IPS-18a (cell line): ENCODE results near the gene WDTC1.

ENCODE experiments used
- H3K27ac ChIP-seq: one replicate; pipeline ENCODE4 v1.5.1; 2013; ENCODE audit warnings: low read length
- H3K27me3 ChIP-seq: one replicate; pipeline ENCODE4 v1.6.1; 2013; ENCODE audit warnings: mild to moderate bottlenecking, low read length; ENCODE audit not compliant: control insufficient read depth, insufficient read depth
- H3K36me3 ChIP-seq: one replicate; pipeline ENCODE4 v1.6.1; 2013; ENCODE audit warnings: low read depth, low read length; ENCODE audit not compliant: control insufficient read depth
- H3K4me1 ChIP-seq: one replicate; pipeline ENCODE4 v1.6.1; 2013; ENCODE audit warnings: low read depth, low read length; ENCODE audit not compliant: control insufficient read depth
- H3K4me3 ChIP-seq: one replicate; pipeline ENCODE4 v1.5.1; 2013; ENCODE audit warnings: low read length
- H3K9ac ChIP-seq: one replicate; pipeline ENCODE4 v1.6.1; 2013; ENCODE audit warnings: mild to moderate bottlenecking, low read length, moderate library complexity
- H3K9me3 ChIP-seq: one replicate; pipeline ENCODE4 v1.6.1; 2013; ENCODE audit warnings: low read depth, low read length; ENCODE audit not compliant: control insufficient read depth

Gene WDTC1

GRCh38 chr1:27342391-27342777 is 108.0 kb downstream of the WDTC1 start:
- Histone ChIP-seq H3K4me3 (peak overlapping the region; percentile 42), H3K9ac (peak overlapping the region; percentile 5), H3K9me3 (no peaks in the 10 kb centered on the region), H3K36me3 (no peaks in the 10 kb centered on the region), H3K27me3 (no peaks in the 10 kb centered on the region), H3K27ac (no peak overlapping the region), H3K4me1 (peaks cover 15% of the 10 kb centered on the region)

GRCh38 chr1:27342778-27343638 is 108.6 kb downstream of the WDTC1 start:
- H3K4me1 ChIP-seq: peaks cover 15% of the 10 kb centered on the region
- H3K27me3 ChIP-seq: no peaks in the 10 kb centered on the region
- H3K36me3 ChIP-seq: no peaks in the 10 kb centered on the region
- H3K4me3 ChIP-seq: no peak overlapping the region
- H3K9me3 ChIP-seq: no peaks in the 10 kb centered on the region
- H3K9ac ChIP-seq: no peak overlapping the region
- no peak overlapping the region for H3K27ac ChIP-seq

- no peak overlapping the region for H3K4me3 ChIP-seq
Measured at GRCh38 chr1:27343639-27344025, 109.2 kb downstream of the WDTC1 start.

GRCh38 chr1:27345272-27345671 is 110.8 kb downstream of the WDTC1 start:
- H3K4me3 ChIP-seq: no peak overlapping the region
- no peaks in the 10 kb centered on the region for H3K9me3 ChIP-seq
- H3K27me3 ChIP-seq: peaks cover 5% of the 10 kb centered on the region
- H3K27ac ChIP-seq: no peak overlapping the region
- no peaks in the 10 kb centered on the region for H3K36me3 ChIP-seq
- peaks cover 10% of the 10 kb centered on the region for H3K4me1 ChIP-seq
- no peak overlapping the region for H3K9ac ChIP-seq

More at GRCh38 chr1:27343639-27344025, 109.2 kb downstream of the WDTC1 start:
- H3K36me3 ChIP-seq: no peaks in the 10 kb centered on the region
- H3K4me1 ChIP-seq: peaks cover 14% of the 10 kb centered on the region
- no peaks in the 10 kb centered on the region for H3K27me3 ChIP-seq
- H3K9me3 ChIP-seq: no peaks in the 10 kb centered on the region
- H3K27ac ChIP-seq: no peak overlapping the region
- H3K9ac ChIP-seq: no peak overlapping the region

- H3K9me3 ChIP-seq: no peaks in the 10 kb centered on the region
- H3K27ac ChIP-seq: no peak overlapping the region
- H3K4me1 ChIP-seq: peaks cover 7% of the 10 kb centered on the region
- H3K4me3 ChIP-seq: no peak overlapping the region
- H3K27me3 ChIP-seq: peaks cover 12% of the 10 kb centered on the region
- H3K9ac ChIP-seq: no peak overlapping the region
- H3K36me3 ChIP-seq: no peaks in the 10 kb centered on the region
Measured at GRCh38 chr1:27346357-27346756, 111.9 kb downstream of the WDTC1 start.

- Histone ChIP-seq H3K36me3 (no peaks in the 10 kb centered on the region), H3K4me3 (no peak overlapping the region), H3K9me3 (no peaks in the 10 kb centered on the region), H3K4me1 (peaks cover 8% of the 10 kb centered on the region), H3K27ac (no peak overlapping the region), H3K27me3 (peaks cover 12% of the 10 kb centered on the region), H3K9ac (no peak overlapping the region)
Measured at GRCh38 chr1:27346991-27347624, 112.7 kb downstream of the WDTC1 start.

GRCh38 chr1:27348861-27349783 is 114.7 kb downstream of the WDTC1 start:
- H3K36me3 ChIP-seq: no peaks in the 10 kb centered on the region
- no peak overlapping the region for H3K27ac ChIP-seq
- H3K9ac ChIP-seq: peak overlapping the region; percentile 27
- peak overlapping the region; percentile 52 for H3K4me3 ChIP-seq
- H3K27me3 ChIP-seq: peaks cover 12% of the 10 kb centered on the region
- H3K9me3 ChIP-seq: no peaks in the 10 kb centered on the region
- peaks cover 5% of the 10 kb centered on the region for H3K4me1 ChIP-seq

- Histone ChIP-seq H3K9me3 (no peaks in the 10 kb centered on the region), H3K36me3 (no peaks in the 10 kb centered on the region), H3K9ac (peak overlapping the region; percentile 26), H3K27ac (no peak overlapping the region), H3K27me3 (peaks cover 12% of the 10 kb centered on the region), H3K4me3 (peak overlapping the region; percentile 52), H3K4me1 (peaks cover 5% of the 10 kb centered on the region)
Measured at GRCh38 chr1:27349784-27350662, 115.6 kb downstream of the WDTC1 start.

GRCh38 chr1:27350663-27351540 is 116.5 kb downstream of the WDTC1 start:
- Histone ChIP-seq H3K27ac (no peak overlapping the region), H3K27me3 (peaks cover 12% of the 10 kb centered on the region), H3K4me1 (peaks cover 5% of the 10 kb centered on the region), H3K4me3 (peak overlapping the region; percentile 52), H3K36me3 (no peaks in the 10 kb centered on the region), H3K9me3 (no peaks in the 10 kb centered on the region), H3K9ac (peak overlapping the region; percentile 26)

GRCh38 chr1:27351541-27352107 is 117.2 kb downstream of the WDTC1 start:
- H3K27me3 ChIP-seq: peaks cover 12% of the 10 kb centered on the region
- no peak overlapping the region for H3K27ac ChIP-seq
- H3K4me3 ChIP-seq: peak overlapping the region; percentile 52
- no peaks in the 10 kb centered on the region for H3K36me3 ChIP-seq
- H3K9ac ChIP-seq: peak overlapping the region; percentile 24
- peaks cover 5% of the 10 kb centered on the region for H3K4me1 ChIP-seq
- no peaks in the 10 kb centered on the region for H3K9me3 ChIP-seq
